Vagina (tissue), 2 donors: ENCODE data around the gene FAM181A. TPM values are rescaled to one million over a fixed set of nuclear protein-coding genes. Genes with fewer than 3 reads are reported as not detected.
A peak's percentile ranks its signal among the peaks of the same experiment; 100 is the strongest.

Source experiments
- DNase-seq, 2 donors: peaks; one replicate each; pipeline ENCODE4 v3.0.0-alpha.2; 2017; ENCODE audit errors: extremely low spot score in 2 of 2
- H3K27ac ChIP-seq: fragments of 200-600 bp; sonication (generic); one replicate; pipeline ENCODE4 v1.5.1; 2019
- H3K27me3 ChIP-seq: fragments of 200-600 bp; sonication (generic); one replicate; pipeline ENCODE4 v1.5.1; 2019
- H3K36me3 ChIP-seq, 2 donors: fragments of 200-600 bp; sonication (generic); one replicate each; pipeline ENCODE4 v1.5.1; 2017 to 2019
- H3K4me1 ChIP-seq: fragments of 200-600 bp; sonication (generic); one replicate; pipeline ENCODE4 v1.5.1; 2019
- H3K4me3 ChIP-seq, 2 donors: fragments of 200-600 bp; sonication (generic); 1 replicate in 1 of 2; 2 replicates in 1 of 2; pipeline ENCODE4 v1.5.1; 2016 to 2019
- H3K9me3 ChIP-seq: fragments of 200-600 bp; sonication (generic); one replicate; pipeline ENCODE4 v1.5.1; 2019
- POLR2A ChIP-seq, 2 donors: fragments of 450-650 bp; IDR thresholded peaks; one replicate each; pipeline ENCODE4 v1.6.1; 2017; ENCODE audit warnings: antibody characterized with exemption in 2 of 2, mild to moderate bottlenecking in 2 of 2, moderate library complexity in 2 of 2
- POLR2AphosphoS5 ChIP-seq, 2 donors: sonication (generic); formaldehyde crosslinking; IDR thresholded peaks; one replicate each; pipeline ENCODE4 v1.9.0; 2017; ENCODE audit warnings: antibody characterized with exemption in 2 of 2, mild to moderate bottlenecking in 2 of 2, low read depth in 1 of 2; ENCODE audit not compliant: insufficient read depth in 1 of 2
- intact Hi-C: fragments of 100-400 bp; cut with DNase I; formaldehyde crosslinking; loops from one replicate; pipeline ENCODE4 v1.15.1; 2023
- total RNA-seq: library from RNA; depleted of rRNA; stranded (reverse); fragments of >200 nt; gene quantifications from one replicate; pipeline ENCODE4 v1.2.3, GENCODE V29; 2016
- TF ChIP-seq, protein P1 (sequence below), 3 experiments: fragments of 450-650 bp in 2 of 3; fragments of 200-600 bp in 1 of 3; sonication (generic) in 1 of 3; IDR thresholded peaks; one replicate each; pipeline ENCODE4 v1.5.1; 2017 to 2019; ENCODE audit warnings: antibody characterized with exemption in 3 of 3, mild to moderate bottlenecking in 2 of 3, moderate library complexity in 2 of 3

FAM181A gene
- total RNA-seq, 1 donor from 2014 or later = not detected

DNA sequence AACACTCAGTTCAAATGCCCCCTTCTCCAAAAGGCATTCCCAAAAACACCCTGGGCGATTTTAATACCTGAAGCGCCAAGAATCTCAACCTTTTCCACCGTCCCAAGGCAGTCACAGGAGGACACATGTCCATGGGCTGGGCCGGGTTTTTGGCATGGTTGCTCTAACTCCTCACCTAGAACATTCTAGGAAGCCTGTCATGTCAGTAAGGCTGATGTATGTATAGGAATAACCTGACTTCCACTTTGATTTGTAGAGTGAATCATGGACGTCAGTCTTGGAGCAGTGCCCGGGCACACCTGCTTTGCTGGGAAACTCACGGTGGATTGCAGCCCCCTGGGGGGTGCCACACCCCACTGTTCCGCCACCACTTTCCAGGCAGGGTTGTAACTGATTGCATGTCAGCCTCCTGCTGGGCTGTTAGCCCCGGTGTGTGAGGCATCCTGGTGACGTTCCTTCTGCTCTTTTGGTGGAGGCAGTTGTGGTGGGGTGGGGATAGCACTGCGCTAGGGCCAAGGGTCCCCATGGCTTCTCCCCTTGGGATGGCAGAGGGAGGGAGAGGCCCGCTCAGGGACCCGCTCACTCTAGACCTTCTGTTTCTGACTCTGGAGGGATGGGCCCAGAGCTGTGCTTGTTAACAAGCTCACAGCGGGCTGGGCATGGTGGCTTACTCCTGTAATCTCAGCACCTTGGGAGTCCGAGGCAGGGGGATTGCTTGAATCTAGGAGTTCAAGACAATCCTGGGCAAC lies 35.2 kb upstream of the FAM181A start:
- Histone ChIP-seq H3K36me3 (no peaks in the 10 kb centered on the region), H3K9me3 (no peaks in the 10 kb centered on the region), H3K4me1 (peaks cover 10% of the 10 kb centered on the region), H3K27me3 (no peaks in the 10 kb centered on the region), H3K27ac (no peak overlapping the region), H3K4me3 (no peak overlapping the region)
- TF ChIP-seq POLR2A (IDR thresholded peaks at IDR 0.05) (no peak), POLR2AphosphoS5 (IDR thresholded peaks at IDR 0.05; ENCODE audit: insufficient read depth in 1 of 2, low read depth in 1 of 2) (no peak)
- TF ChIP-seq, protein P1, sequence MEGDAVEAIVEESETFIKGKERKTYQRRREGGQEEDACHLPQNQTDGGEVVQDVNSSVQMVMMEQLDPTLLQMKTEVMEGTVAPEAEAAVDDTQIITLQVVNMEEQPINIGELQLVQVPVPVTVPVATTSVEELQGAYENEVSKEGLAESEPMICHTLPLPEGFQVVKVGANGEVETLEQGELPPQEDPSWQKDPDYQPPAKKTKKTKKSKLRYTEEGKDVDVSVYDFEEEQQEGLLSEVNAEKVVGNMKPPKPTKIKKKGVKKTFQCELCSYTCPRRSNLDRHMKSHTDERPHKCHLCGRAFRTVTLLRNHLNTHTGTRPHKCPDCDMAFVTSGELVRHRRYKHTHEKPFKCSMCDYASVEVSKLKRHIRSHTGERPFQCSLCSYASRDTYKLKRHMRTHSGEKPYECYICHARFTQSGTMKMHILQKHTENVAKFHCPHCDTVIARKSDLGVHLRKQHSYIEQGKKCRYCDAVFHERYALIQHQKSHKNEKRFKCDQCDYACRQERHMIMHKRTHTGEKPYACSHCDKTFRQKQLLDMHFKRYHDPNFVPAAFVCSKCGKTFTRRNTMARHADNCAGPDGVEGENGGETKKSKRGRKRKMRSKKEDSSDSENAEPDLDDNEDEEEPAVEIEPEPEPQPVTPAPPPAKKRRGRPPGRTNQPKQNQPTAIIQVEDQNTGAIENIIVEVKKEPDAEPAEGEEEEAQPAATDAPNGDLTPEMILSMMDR (IDR thresholded peaks at IDR 0.05) = no peak
- DNase-seq = no peak
- intact Hi-C loops = loop anchor here (5.0 kb wide), 1 partner anchor 235 kb away; no protein-coding TSS in a partner anchor

DNA sequence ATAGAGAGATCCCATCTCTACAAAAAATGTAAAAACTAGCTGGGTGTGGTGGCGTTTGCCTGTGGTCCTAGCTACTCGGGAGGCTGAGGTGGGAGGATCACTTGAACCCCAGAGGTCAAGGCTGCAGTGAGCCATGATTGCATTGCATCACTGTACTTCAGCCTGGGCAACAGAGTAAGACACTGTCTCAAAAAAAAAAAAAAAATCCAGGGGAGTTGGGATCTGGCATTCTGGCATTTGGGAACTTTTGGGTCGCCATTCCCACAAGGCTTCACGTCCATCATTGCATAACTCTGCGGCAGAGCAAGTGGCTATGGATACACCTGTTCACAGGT lies 34.7 kb upstream of the FAM181A start:
- DNase-seq = no peak
- H3K36me3 ChIP-seq = no peaks in the 10 kb centered on the region
- TF ChIP-seq POLR2A (IDR thresholded peaks at IDR 0.05) = no peak
- no peak for TF ChIP-seq POLR2AphosphoS5 (IDR thresholded peaks at IDR 0.05; ENCODE audit: insufficient read depth in 1 of 2, low read depth in 1 of 2)
- TF ChIP-seq, protein P1 (IDR thresholded peaks at IDR 0.05) = no peak
- H3K4me3 ChIP-seq = no peak overlapping the region
- H3K27me3 ChIP-seq = no peaks in the 10 kb centered on the region
- intact Hi-C loops = loop anchor here (5.0 kb wide), 1 partner anchor 235 kb away; no protein-coding TSS in a partner anchor
- no peak overlapping the region for H3K27ac ChIP-seq
- H3K9me3 ChIP-seq = no peaks in the 10 kb centered on the region
- H3K4me1 ChIP-seq = peaks cover 10% of the 10 kb centered on the region

DNA sequence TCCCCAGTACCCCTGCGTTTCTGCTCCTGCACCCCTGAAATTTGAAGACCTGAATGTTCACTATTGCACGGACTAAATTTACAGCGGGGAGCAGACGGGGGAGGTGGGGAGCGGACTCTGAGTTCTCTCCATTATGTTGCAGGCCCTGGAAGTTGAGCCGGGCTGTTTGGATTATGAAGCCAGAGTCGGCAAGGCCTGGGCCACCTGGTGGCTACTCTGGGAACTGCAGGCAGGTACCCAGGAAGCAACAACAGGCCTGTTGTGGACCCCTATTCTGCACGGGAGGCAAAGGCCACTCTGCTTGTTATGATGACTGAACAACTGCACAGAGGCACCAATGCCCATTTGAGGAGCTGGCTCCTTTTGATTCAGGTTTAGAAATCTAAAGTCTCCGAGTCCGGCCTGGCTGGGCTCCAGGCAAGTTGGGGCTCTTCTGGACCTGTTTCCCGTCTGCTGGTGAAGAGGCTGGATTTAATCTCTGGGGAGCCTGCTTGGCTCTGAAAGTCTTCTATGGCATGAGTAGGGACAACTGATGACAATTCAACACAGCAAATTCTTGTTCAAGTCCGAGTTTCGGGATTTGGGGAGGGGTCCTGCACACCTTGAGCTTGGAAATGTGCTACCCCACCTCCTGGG lies 34.1 kb upstream of the FAM181A start:
- TF ChIP-seq, protein P1 (IDR thresholded peaks at IDR 0.05) = peak; percentile 90 to 98 (median 97)
- TF ChIP-seq POLR2AphosphoS5 (IDR thresholded peaks at IDR 0.05; ENCODE audit: insufficient read depth in 1 of 2, low read depth in 1 of 2) (no peak), POLR2A (IDR thresholded peaks at IDR 0.05) (no peak)
- no peaks in the 10 kb centered on the region for H3K9me3 ChIP-seq
- DNase-seq = no peak
- peaks cover 10% of the 10 kb centered on the region for H3K4me1 ChIP-seq
- no peak overlapping the region for H3K4me3 ChIP-seq
- H3K36me3 ChIP-seq = no peaks in the 10 kb centered on the region
- intact Hi-C loops = loop anchor here (5.0 kb wide), 1 partner anchor 236 kb away; no protein-coding TSS in a partner anchor
- H3K27ac ChIP-seq = peak overlapping the region; percentile 49
- H3K27me3 ChIP-seq = no peaks in the 10 kb centered on the region

DNA sequence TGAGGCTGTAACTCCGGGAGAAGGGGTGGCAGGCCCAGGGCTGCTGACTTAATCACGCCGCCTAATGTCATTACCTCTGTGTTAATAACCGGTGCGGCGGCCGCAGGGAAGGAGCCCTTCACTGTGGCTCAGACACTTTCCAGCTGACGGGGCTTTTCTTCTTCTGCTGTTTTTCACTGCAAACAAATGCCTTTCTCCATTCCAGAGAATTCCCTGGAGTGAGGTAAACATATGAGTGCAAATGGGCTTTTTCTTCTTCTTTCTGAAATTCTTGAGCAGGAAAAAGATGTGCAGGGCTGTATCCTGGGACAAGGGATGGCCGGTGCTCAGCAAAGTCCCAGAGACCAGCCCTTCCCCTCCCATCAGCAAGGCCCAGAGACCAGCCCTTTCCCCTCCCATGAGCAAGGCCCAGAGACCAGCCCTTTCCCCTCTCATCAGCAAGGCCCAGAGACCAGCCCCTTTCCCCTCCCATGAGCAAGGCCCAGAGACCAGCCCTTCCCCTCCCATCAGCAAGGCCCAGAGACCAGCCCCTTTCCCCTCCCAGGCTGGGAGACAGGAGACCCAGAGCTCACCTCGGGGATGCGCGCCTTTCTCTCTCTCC lies 33.4 kb upstream of the FAM181A start:
- intact Hi-C loops = loop anchor here (5.0 kb wide), 1 partner anchor 236 kb away; no protein-coding TSS in a partner anchor
- H3K4me1 ChIP-seq = peaks cover 10% of the 10 kb centered on the region
- DNase-seq = no peak
- H3K27me3 ChIP-seq = no peaks in the 10 kb centered on the region
- peak overlapping the region; percentile 49 for H3K27ac ChIP-seq
- H3K4me3 ChIP-seq = no peak overlapping the region
- no peaks in the 10 kb centered on the region for H3K9me3 ChIP-seq
- no peaks in the 10 kb centered on the region for H3K36me3 ChIP-seq
- TF ChIP-seq POLR2A (IDR thresholded peaks at IDR 0.05) (no peak), POLR2AphosphoS5 (IDR thresholded peaks at IDR 0.05; ENCODE audit: insufficient read depth in 1 of 2, low read depth in 1 of 2) (no peak)
- TF ChIP-seq, protein P1 (IDR thresholded peaks at IDR 0.05) = no peak
